Middle frontal gyrus (tissue), 1 donor: ENCODE results near the gene RASA2.
A peak's percentile ranks its signal among the peaks of the same experiment; 100 is the strongest.

ENCODE experiments used
- DNase-seq: peaks from one replicate; pipeline ENCODE4 v3.0.0-alpha.2; 2015; ENCODE audit warnings: low spot score; ENCODE audit errors: extremely low spot score

Gene RASA2

DNA sequence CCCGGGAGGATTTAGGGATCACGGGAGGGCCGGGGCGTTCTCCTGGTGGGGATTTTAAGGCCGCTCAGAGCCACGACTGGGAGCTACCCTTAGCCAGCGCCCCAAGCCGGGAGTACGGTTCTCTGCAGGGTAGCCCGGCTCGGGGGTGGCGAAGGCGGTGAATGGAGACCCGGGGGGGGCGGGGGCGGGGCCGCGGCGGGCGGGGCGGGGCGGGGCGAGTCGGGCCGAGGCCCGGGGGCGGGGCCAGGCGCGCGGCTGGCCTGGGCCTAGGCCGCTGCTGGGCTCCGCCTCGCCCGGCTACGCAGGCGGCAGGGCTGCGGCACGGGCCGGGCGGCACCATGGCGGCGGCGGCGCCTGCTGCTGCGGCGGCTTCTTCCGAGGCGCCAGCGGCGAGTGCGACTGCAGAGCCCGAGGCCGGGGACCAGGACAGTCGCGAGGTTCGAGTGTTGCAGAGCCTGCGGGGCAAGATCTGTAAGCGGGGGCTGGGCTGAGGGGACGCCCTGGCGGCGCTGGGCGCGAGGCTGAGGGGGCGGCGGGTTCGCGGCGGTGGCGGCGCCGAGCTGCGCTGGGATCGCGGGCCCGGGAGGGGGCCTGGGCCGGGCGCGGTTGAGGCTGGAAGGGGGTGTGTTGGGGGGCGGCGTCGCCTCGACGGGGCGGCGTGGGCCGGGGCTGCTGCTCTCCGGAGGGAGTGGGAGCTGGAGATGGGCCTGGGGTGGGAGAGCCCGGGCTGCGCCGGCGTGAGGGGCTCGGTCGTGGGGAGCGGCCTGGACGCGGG, at the start of gene RASA2:
Gene RASA2, plus strand, starts transcription at position 282 of the 775 bp plus-strand sequence. Its CDS starts 57 bp downstream, at position 339.
- DNase-seq = peak; percentile 44

DNA sequence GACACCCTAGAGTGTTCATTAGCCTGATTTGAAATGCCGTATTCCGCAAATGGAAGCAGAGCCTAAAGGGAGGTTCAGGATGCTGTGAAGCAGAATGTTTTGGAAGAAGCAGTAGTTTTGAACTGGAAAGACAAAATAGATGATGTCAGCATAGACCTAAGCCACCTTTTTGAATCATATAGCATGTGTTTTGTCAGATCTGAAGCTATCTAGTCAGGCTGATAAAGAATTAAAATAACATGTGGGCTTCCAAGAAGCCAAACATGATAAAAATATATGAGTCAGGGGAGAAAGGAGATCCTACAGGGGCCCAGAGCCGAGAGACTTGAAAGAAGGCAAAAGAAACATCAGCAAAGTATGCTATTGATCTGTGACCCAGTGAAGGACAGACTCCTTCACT, 47.2 kb upstream of the RASA2 start:
- no peak for DNase-seq

DNA sequence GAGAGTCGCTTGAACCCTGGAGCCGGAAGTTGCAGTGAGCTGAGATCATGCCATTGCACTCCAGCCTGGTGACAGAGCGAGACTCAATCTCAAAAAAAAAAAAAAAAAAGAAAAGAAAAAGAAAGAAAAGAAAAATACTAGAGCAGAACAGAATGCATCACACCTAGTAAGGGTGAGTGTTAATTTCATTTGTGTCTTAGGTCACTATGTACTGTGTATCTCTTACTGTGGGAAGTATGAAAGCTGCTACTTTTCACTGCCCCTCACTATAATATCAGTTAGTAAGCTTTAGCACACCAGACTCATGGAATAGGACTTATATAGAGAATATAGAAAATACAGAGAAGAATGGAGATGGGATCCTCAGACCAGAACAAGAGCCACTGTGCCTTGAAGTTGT, 45.9 kb upstream of the RASA2 start:
- no peak for DNase-seq

DNA sequence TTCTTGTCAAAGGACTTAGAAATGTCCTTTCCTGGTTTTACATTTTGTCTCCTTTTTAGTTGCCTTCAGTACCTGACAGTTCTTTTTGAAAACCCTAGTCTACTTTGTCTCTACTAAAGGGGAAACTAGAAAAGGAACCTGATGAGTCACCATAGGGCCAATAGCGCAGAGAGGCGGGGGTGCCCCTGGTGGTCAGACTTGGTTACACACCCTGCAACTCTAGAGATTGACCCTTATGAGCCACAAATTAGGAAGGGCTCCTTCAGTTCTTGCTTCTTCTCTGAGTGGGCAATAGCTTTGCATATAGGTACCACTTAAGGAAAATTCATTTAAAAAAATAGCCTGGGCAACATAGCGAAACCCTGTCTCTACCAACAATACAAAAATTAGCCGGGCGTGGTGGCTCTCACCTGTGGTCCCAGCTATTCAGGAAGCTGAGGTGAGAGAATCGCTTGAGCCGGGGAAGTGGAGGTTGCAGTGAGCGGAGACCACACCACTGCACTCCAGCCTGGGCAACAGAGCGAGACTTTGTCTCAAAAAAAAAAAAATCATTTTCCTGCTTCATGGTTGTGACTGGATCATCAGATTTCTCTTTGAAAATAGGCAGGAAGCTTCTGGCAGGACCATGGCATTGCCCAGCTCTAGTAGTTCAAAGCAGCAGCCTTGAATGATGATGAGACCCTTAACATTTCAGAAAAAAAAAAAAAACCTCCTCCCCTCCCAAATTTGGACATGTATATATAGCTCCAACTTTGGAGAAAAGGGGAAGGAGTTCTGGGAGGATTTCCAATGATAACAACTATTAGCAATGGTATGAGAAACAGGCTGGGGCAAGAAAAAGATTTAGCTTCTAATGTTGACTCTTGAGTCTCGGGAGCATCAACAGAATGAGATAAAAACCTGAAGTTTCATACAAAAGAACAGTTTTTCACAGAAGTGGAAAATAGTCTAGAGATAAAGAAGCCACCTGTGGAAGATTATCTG, 45.2 kb upstream of the RASA2 start:
- no peak for DNase-seq

DNA sequence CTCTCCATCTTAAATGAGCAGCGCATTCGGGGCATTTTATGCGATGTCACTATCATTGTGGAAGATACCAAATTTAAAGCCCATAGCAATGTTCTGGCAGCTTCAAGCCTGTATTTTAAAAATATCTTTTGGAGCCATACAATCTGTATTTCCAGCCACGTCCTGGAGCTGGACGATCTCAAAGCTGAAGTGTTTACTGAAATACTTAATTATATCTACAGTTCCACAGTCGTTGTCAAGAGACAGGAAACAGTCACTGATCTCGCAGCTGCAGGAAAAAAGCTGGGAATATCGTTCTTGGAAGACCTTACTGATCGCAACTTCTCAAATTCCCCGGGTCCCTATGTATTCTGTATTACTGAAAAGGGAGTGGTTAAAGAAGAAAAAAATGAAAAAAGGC, 44.4 kb upstream of the RASA2 start:
- no peak for DNase-seq

DNA sequence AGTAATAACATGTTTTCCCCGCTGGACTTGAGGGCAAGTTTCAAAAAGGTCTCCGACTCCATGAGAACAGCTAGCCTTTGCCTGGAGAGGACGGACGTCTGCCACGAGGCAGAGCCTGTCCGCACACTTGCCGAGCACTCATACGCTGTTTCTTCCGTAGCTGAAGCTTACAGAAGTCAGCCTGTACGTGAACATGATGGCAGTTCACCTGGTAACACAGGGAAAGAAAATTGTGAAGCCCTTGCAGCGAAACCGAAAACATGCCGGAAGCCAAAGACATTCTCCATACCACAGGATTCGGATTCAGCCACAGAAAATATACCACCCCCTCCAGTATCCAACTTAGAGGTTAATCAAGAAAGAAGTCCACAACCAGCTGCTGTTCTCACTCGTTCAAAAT, 43.9 kb upstream of the RASA2 start:
- no peak for DNase-seq

GRCh38 chr3:141444586-141445285, 42.1 kb upstream of the RASA2 start:
- no peak for DNase-seq

GRCh38 chr3:141445990-141446389, 40.8 kb upstream of the RASA2 start:
- no peak for DNase-seq

DNA sequence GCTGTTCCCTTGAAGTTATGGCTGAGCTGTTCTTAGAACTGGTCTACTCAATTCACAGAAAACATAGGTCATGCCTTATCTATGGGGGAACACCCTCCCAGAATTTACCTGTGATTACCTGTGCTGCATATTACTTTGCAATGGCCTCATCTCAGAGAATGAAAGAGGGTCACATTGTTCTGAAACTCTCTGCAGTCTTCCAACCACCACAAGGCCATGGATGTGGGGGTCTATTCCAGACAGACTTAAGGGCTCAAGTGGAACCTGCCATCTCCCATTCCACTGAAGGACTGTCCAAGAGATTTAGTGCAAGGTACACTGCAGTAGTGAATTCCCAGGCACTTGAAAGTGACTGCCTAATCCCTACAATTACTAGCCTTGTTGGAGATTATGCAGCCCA, 40.1 kb upstream of the RASA2 start:
- DNase-seq = no peak

DNA sequence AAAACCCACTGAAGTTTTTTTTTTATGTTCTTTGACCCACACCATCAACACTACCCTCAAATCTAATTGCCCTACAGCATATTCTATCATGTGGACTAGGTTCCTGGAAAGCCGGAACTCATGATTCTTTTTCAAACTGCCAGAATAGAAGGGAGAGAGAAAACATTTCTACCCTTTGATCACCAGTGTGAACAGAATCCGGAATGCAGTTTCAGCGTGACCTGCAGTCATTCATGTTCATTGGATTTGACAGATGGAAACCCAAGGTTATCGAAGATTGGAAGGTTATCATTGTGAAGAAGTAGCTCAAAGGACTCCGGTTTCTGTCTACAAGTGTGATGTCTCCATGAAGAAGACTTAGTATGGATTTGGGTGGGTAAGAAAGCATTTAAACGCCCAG, 39.4 kb upstream of the RASA2 start:
- DNase-seq = no peak

- DNase-seq = no peak
Measured at GRCh38 chr3:141448606-141449220, 38.1 kb upstream of the RASA2 start.

DNA sequence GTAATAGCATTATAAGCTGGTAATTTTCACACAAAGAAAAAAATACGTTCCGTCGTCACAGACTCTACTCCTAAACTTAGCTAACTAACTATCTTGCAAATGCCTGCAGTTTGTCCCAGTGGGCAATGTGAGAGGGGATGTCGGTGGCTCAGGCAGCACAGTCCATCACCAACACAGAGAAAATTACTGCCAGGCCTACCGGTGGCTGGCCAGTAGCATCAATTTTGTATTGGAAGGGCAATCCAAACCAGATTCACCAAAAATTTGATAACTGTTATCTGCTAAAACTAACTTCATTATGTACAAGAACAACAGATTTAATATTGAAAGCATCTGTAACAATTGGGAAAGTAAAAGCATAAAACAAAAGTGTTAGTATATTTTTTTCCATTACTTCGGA, 37.4 kb upstream of the RASA2 start:
- no peak for DNase-seq

DNA sequence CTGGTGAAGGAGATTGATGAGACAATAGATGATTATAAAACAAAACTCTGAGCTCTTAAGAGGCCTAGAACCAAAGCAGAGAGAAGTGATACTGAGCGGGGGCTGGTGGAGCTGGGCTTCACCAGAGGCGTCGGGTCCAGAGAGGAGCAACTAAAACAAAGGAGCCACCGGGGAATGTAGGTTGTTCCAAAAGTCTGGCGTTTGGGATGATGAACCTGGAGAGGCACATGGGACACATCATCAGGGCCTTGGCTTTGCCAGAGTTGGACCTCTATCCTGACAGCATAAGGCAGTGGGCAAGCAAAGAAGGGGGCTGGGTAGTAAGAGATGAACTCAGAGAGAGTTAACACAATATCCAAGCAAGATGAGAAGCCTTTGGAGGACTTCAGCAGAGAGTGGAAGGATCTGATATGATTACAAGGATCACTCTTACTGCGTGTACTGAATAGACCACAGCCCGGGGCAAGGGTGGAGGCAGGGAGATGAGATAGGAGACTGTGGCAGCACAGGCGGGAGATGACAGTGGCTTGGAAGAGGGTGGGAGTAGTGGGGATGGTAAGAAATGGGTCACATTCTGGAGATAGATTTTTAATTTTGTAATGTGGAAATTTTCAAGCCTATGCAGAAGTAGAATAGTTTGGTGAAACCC, 36.0 kb upstream of the RASA2 start:
- DNase-seq = no peak

DNA sequence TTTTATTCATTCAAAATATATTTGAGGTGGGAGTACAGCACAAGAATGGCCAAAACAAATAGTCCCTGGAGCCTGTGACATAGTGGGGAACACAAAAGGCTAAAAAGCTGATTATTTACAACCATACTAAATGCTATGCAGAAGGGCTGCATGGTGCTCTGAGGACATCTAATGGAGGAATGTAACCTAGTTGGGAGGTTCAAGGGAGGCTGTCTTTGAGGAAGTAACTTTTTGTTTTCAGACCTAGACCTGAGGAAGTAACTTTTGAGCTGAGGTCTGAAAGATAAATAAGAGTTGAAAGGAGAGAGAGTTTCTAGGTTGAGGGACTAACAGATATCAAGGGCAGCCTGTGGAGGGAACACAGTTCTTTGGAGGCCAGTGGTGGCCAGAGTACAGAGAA, 34.8 kb upstream of the RASA2 start:
- DNase-seq = no peak

DNA sequence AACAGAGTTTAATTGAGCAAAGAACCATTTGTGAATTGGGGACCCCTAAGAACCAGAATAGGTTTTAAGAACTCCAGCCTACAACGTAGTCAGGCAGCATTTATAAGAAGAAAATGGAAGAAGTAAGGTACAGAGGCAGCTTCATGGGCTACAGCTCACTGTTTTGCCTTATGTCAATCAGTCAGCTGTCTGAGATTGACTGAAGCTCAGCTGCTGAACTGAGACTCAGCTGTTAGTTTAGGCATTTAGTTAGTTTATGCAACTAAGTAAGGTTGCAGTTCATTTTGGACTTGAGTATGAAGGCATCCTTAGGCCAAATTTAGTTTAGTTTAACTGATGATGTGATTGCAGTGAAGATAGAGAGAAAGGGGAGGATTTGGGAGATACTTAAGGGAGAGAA, 34.1 kb upstream of the RASA2 start:
- DNase-seq = no peak

- no peak for DNase-seq
Measured at GRCh38 chr3:141454054-141454453, 32.8 kb upstream of the RASA2 start.

GRCh38 chr3:141454906-141455602, 31.8 kb upstream of the RASA2 start:
- no peak for DNase-seq

- DNase-seq = no peak
Measured at GRCh38 chr3:141455603-141456300, 31.1 kb upstream of the RASA2 start.

GRCh38 chr3:141456301-141456625, 30.6 kb upstream of the RASA2 start:
- no peak for DNase-seq
